IPS DF 6.9 (cell line): ENCODE measurements around the gene PLSCR2.
A peak's percentile ranks its signal among the peaks of the same experiment; 100 is the strongest.

Experiments used
- DNase-seq: peaks from one replicate; pipeline ENCODE4 v3.0.0-alpha.2; 2013; ENCODE audit warnings: low read depth, low spot score
- H3K27ac ChIP-seq: one replicate; pipeline ENCODE4 v1.5.1; 2013; ENCODE audit warnings: low read length, control low read depth
- H3K27me3 ChIP-seq: 2 replicates; pipeline ENCODE4 v1.6.1; 2013; ENCODE audit warnings: mild to moderate bottlenecking, low read length; ENCODE audit not compliant: control insufficient read depth, insufficient read depth
- H3K36me3 ChIP-seq: 2 replicates; pipeline ENCODE4 v1.6.1; 2013; ENCODE audit warnings: low read length; ENCODE audit not compliant: control insufficient read depth, insufficient read depth
- H3K4me1 ChIP-seq: 2 replicates; pipeline ENCODE4 v1.6.1; 2013; ENCODE audit warnings: low read length; ENCODE audit not compliant: control insufficient read depth, insufficient read depth
- H3K4me3 ChIP-seq: 2 replicates; pipeline ENCODE4 v1.5.1; 2013; ENCODE audit warnings: mild to moderate bottlenecking, low read length
- H3K9me3 ChIP-seq: 2 replicates; pipeline ENCODE4 v1.6.1; 2013; ENCODE audit warnings: low read length, inconsistent platforms; ENCODE audit not compliant: control insufficient read depth, insufficient read depth
- WGBS: extraction: QIAGEN DNeasy Blood & Tissue Kit; methylation state at CpG from one replicate; pipeline ENCODE4 v1.1.7; 2013; ENCODE audit warnings: mixed read lengths, missing lambda C conversion rate; ENCODE audit not compliant: insufficient read length, insufficient coverage; 5-methylcytosine and 5-hydroxymethylcytosine counted together

The PLSCR2 gene

DNA sequence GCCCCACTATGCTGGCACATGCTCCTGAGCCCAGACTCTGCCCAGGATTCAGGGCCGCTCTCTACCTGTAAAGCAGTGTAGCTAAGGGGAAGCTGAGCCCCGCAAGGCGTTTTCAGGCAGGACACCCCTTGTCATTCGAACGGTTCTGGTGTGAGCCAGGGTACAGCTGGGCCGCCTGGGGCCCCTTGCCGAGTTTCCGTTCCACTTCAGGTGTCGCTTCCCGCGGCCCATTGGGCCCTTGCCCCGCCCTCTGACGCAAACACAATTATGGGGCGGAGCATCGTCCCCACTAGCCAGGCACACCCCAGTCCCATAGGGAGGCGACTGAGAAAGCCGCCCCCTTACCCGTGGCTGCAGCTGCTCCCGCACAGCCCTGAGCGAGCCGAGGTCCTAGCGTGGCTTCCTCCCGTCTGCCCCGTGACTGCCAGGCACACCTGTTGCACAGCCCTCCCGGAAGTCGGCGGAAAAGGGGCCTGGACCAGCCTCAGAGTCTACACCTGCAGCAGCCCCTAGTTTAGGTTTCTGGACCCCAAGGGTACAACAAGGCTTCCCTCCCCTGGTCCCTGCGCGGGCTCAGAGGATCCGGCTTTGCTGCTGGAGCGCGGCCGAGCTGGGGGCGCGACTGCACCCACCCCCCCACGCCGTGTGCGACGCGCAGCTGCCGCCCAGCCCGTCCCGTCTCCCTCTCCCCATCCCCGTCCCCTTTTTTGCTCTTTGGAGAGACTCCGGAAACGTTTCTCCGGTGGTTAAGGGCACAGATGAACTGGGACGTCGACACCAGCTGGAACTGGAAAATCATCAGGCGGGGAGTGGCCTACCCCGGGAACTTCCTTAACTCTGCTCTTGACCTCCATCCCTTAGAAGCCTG, at the start of gene PLSCR2:
PLSCR2 (minus strand) TSS at position 412 of the 868 bp plus-strand sequence. CDS start 9,657 bp downstream, outside the sequence.
- Histone ChIP-seq H3K4me3 (peak within 1 kb of the TSS; percentile 37; the same call in 1 of the 2 replicates), H3K27ac (no peak within 1 kb of the TSS), H3K27me3 (no peaks in the 10 kb centered on the region), H3K9me3 (no peaks in the 10 kb centered on the region), H3K36me3 (no peaks in the 10 kb centered on the region), H3K4me1 (no peaks in the 10 kb centered on the region)
- peak; percentile 39 for DNase-seq
- WGBS = no CpG with 5 or more reads among the region's 51 CpGs

DNA sequence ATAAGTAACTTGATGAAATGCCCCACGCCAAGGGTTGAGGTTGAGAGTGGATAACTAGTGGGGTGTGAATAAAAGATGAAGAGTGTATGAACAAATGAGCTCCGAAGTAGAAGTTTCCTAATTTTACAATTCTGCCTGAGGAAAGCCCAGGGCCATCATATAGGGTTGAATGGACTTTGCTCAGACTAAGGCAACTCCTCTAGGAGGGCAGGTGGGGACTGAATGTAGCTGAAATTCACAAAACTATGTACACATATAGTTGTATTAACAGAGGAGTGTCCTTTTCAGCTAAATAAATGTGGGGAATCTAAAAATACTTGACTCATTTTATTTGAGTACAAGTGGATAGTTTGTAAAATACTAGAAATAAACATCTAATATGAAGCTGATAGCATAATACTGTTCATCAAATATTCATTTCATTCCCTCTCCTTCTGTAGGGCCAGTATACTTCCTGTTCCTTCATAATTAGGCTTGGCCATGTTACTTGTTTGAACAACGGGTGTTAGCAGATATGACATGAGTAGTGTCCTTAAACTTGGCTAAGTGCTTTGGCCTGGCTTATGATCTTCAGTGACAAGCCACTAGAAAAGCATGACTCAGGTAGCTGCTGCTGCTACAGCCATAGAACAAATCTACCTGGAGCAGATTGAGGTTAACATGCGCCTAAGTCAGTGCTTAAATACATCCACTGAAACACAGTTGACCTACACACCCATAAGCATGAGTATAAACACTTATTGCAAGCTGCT, 48.5 kb upstream of the PLSCR2 start:
- 0 out of 2 replicates have a peak, but pooled peaks cover 1% of the 10 kb centered on the region for H3K4me1 ChIP-seq
- H3K4me3 ChIP-seq = no peak overlapping the region
- no CpG with 5 or more reads among the region's 4 CpGs for WGBS
- no peak for DNase-seq
- no peaks in the 10 kb centered on the region for H3K9me3 ChIP-seq
- H3K27me3 ChIP-seq = no peaks in the 10 kb centered on the region
- H3K36me3 ChIP-seq = no peaks in the 10 kb centered on the region
- no peak overlapping the region for H3K27ac ChIP-seq

- Histone ChIP-seq H3K9me3 (no peaks in the 10 kb centered on the region), H3K27me3 (no peaks in the 10 kb centered on the region), H3K4me3 (no peak overlapping the region), H3K27ac (no peak overlapping the region), H3K4me1 (0 out of 2 replicates have a peak, but pooled peaks cover 1% of the 10 kb centered on the region), H3K36me3 (no peaks in the 10 kb centered on the region)
- 100% methylated on average over 1 of the region's 2 CpGs for WGBS
- no peak for DNase-seq
These were observed 44.2 kb upstream of the PLSCR2 start for GRCh38 chr3:146513386-146514051.

- no CpG with 5 or more reads among the region's 3 CpGs for WGBS
These were observed 42.2 kb upstream of the PLSCR2 start for GRCh38 chr3:146511402-146512134.

DNA sequence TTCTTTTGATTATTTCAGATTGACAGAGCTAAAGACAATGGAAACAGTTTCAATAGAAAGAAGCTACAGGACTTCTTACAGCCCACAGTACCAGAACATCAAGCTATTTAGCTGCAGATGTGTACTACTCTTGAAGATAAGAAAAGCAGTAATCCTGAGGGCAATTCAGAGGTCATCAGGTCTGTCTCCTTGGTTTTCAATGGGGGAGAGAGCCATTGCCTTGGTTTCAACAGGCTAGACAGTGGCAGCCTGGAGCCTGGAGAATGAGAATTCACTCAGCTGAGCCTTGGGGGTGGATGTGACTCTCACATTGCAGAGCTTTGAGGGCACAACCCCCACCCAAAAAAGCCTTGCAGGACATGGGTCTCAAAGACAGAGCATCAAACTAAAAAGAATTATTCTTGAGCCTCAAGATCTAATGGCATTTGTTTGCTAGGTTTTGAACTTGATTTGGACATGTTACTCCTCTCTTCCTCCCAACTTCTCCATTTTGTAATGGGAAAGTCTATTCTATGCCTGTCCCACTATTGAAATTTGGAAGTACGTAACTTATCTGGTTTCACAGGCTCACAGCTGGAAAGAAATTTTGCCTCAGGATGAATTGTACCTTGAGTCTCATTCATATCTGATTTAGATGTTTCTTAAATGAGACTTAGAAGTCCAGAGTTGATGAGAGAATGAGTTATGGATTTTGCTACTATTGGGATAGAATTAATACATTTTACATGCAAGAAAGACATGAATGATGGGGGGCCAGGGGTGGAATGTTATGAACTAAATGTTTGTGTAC, 38.2 kb upstream of the PLSCR2 start:
- Histone ChIP-seq H3K27ac (no peak overlapping the region), H3K4me3 (no peak overlapping the region), H3K4me1 (no peaks in the 10 kb centered on the region), H3K36me3 (no peaks in the 10 kb centered on the region), H3K9me3 (no peaks in the 10 kb centered on the region), H3K27me3 (no peaks in the 10 kb centered on the region)
- no peak for DNase-seq
- WGBS = no CpG with 5 or more reads among the region's 1 CpG

More at GRCh38 chr3:146511402-146512134, 42.2 kb upstream of the PLSCR2 start:
- H3K9me3 ChIP-seq = no peaks in the 10 kb centered on the region
- H3K4me3 ChIP-seq = no peak overlapping the region
- H3K27me3 ChIP-seq = no peaks in the 10 kb centered on the region
- H3K27ac ChIP-seq = no peak overlapping the region
- no peak for DNase-seq
- 0 out of 2 replicates have a peak, but pooled peaks cover 1% of the 10 kb centered on the region for H3K4me1 ChIP-seq
- H3K36me3 ChIP-seq = no peaks in the 10 kb centered on the region

GRCh38 chr3:146505516-146505915, 36.2 kb upstream of the PLSCR2 start:
- no peaks in the 10 kb centered on the region for H3K9me3 ChIP-seq
- H3K27ac ChIP-seq = no peak overlapping the region
- no peak overlapping the region for H3K4me3 ChIP-seq
- WGBS = no CpG with 5 or more reads among the region's 1 CpG
- no peaks in the 10 kb centered on the region for H3K4me1 ChIP-seq
- no peaks in the 10 kb centered on the region for H3K27me3 ChIP-seq
- no peak for DNase-seq
- no peaks in the 10 kb centered on the region for H3K36me3 ChIP-seq

GRCh38 chr3:146504498-146505197, 35.3 kb upstream of the PLSCR2 start:
- Histone ChIP-seq H3K4me1 (no peaks in the 10 kb centered on the region), H3K9me3 (no peaks in the 10 kb centered on the region), H3K27me3 (no peaks in the 10 kb centered on the region), H3K36me3 (no peaks in the 10 kb centered on the region), H3K27ac (no peak overlapping the region), H3K4me3 (no peak overlapping the region)
- peak; percentile 45 for DNase-seq
- no CpG with 5 or more reads among the region's 3 CpGs for WGBS

- Histone ChIP-seq H3K27ac (no peak overlapping the region), H3K4me1 (no peaks in the 10 kb centered on the region), H3K27me3 (no peaks in the 10 kb centered on the region), H3K4me3 (no peak overlapping the region), H3K36me3 (no peaks in the 10 kb centered on the region), H3K9me3 (no peaks in the 10 kb centered on the region)
- no peak for DNase-seq
- WGBS = no CpG with 5 or more reads among the region's 12 CpGs
These were observed 34.3 kb upstream of the PLSCR2 start for GRCh38 chr3:146503461-146504202.
